OCI-LY7 (cell line): Measurements from ENCODE around the gene SLC12A8. TPM values are rescaled to one million over a fixed set of nuclear protein-coding genes. Genes with fewer than 3 reads are reported as not detected.

ENCODE experiments used
- BruUV-seq: library from RNA; stranded (reverse); fragments of 400-500 nt; replicated peaks from 2 replicates; lab custom pipeline; 2021; lab: Mats Ljungman, UMichigan
- CTCF ChIA-PET: fragments of 300-600 bp; sonication (Branson Sonifier 250); formaldehyde crosslinking; loops from one replicate; lab custom pipeline; 2022; ENCODE audit warnings: antibody characterized with exemption; ENCODE audit not compliant: unreplicated experiment; lab: Charles Lee
- POLR2A ChIA-PET: fragments of 300-600 bp; sonication (Branson Sonifier 250); formaldehyde crosslinking; loops from one replicate; lab custom pipeline; 2022; ENCODE audit warnings: antibody characterized with exemption; lab: Charles Lee
- DNase-seq: peaks from one replicate; pipeline ENCODE4 v3.0.0-alpha.2; 2015; ENCODE audit warnings: low spot score
- H2AFZ ChIP-seq: fragments of 200-600 bp; sonication (generic), shearing (Covaris generic); 2 replicates; pipeline ENCODE4 v1.6.1; 2014; ENCODE audit warnings: mild to moderate bottlenecking, antibody characterized with exemption, low read length, moderate library complexity
- H3K27ac ChIP-seq: fragments of 200-600 bp; sonication (generic); 2 replicates; pipeline ENCODE4 v1.5.1; 2014; ENCODE audit warnings: mixed run types, low read depth, mild to moderate bottlenecking, moderate library complexity, low read length, inconsistent platforms; ENCODE audit not compliant: poor library complexity, severe bottlenecking
- H3K36me3 ChIP-seq: fragments of 200-600 bp; sonication (generic); 2 replicates; pipeline ENCODE4 v1.6.1; 2014; ENCODE audit warnings: mild to moderate bottlenecking, antibody characterized with exemption, low read length, moderate library complexity, mixed read lengths; ENCODE audit not compliant: insufficient read depth
- H3K4me1 ChIP-seq: fragments of 200-600 bp; sonication (generic); 2 replicates; pipeline ENCODE4 v1.5.1; 2014; ENCODE audit warnings: mild to moderate bottlenecking, low read length; ENCODE audit not compliant: insufficient read depth, poor library complexity, severe bottlenecking
- H3K4me2 ChIP-seq: fragments of 200-600 bp; sonication (generic); 2 replicates; pipeline ENCODE4 v1.6.1; 2014; ENCODE audit warnings: mild to moderate bottlenecking, low read length
- H3K4me3 ChIP-seq: fragments of 200-600 bp; sonication (generic); 2 replicates; pipeline ENCODE4 v1.5.1; 2014; ENCODE audit warnings: mild to moderate bottlenecking, low read depth, low read length; ENCODE audit not compliant: poor library complexity, severe bottlenecking
- H3K79me2 ChIP-seq: fragments of 200-600 bp; sonication (generic); 2 replicates; pipeline ENCODE4 v1.6.1; 2016; ENCODE audit warnings: low read depth, mild to moderate bottlenecking, low read length, moderate library complexity, mixed read lengths; ENCODE audit not compliant: insufficient read depth
- H3K9me2 ChIP-seq: fragments of 200-600 bp; sonication (generic); 2 replicates; pipeline ENCODE4 v1.6.1; 2016; ENCODE audit warnings: mild to moderate bottlenecking, low read length, mixed read lengths; ENCODE audit not compliant: insufficient read depth
- H3K9me3 ChIP-seq: fragments of 200-600 bp; sonication (generic); 2 replicates; pipeline ENCODE4 v1.6.1; 2014; ENCODE audit warnings: mild to moderate bottlenecking, mixed run types, low read length, mixed read lengths
- H4K20me1 ChIP-seq: fragments of 200-600 bp; sonication (generic); 2 replicates; pipeline ENCODE4 v1.6.1; 2014; ENCODE audit warnings: mild to moderate bottlenecking, antibody characterized with exemption, low read length, moderate library complexity, mixed read lengths; ENCODE audit not compliant: insufficient read depth
- CTCF ChIP-seq: fragments of 200-600 bp; sonication (generic); conservative IDR thresholded peaks from 2 replicates; pipeline ENCODE4 v1.5.1; 2014; ENCODE audit warnings: mild to moderate bottlenecking, antibody characterized with exemption, low read length, moderate library complexity, mixed read lengths
- EZH2phosphoT487 ChIP-seq: fragments of 200-600 bp; sonication (generic); IDR thresholded peaks from 2 replicates; pipeline ENCODE4 v1.6.1; 2018; ENCODE audit warnings: low read depth, borderline replicate concordance, mild to moderate bottlenecking, mixed run types, antibody characterized with exemption, low read length, moderate library complexity, mixed read lengths
- intact Hi-C: fragments of 100-400 bp; cut with micrococcal nuclease; formaldehyde crosslinking; loops from one replicate; pipeline ENCODE4 v1.10.0; 2022; ENCODE audit not compliant: unreplicated experiment
- microRNA-seq: library from miRNA; unstranded; fragments of <30 nt; microRNA quantifications from one replicate; pipeline ENCODE4 v1.2.0, GENCODE V29; 2022; ENCODE audit warnings: borderline replicate concordance
- small RNA-seq: library from RNA; depleted of rRNA; stranded (forward); fragments of <200 nt; gene quantifications from one replicate; pipeline ENCODE3, GENCODE V24; 2014
- total RNA-seq, 2 experiments: library from RNA; depleted of rRNA in 1 of 2; stranded (reverse); fragments of >200 nt in 1 of 2; shearing (Covaris generic) in 1 of 2; gene quantifications; 2 replicates each; pipeline ENCODE4 v1.2.3, GENCODE V29; 2014 to 2022

SLC12A8 gene
- total RNA-seq, 2 experiments from 2014 or later, result 0.84 to 1.0 TPM

- no peak overlapping the region for H3K27ac ChIP-seq
- intact Hi-C loops, result no loop called here
- no peak overlapping the region for H2AFZ ChIP-seq
- H3K9me2 ChIP-seq, result no peaks in the 10 kb centered on the region
- no peak for TF ChIP-seq CTCF
- TF ChIP-seq EZH2phosphoT487, result no peak
- no peaks in the 10 kb centered on the region for H3K79me2 ChIP-seq
- CTCF ChIA-PET, result no interaction called here
- H3K9me3 ChIP-seq, result no peaks in the 10 kb centered on the region
- no peaks in the 10 kb centered on the region for H3K4me1 ChIP-seq
- no peak for DNase-seq
- POLR2A ChIA-PET, result no interaction called here
- no peak overlapping the region for H3K4me2 ChIP-seq
- no peaks in the 10 kb centered on the region for H3K36me3 ChIP-seq
- no peaks in the 10 kb centered on the region for H4K20me1 ChIP-seq
- no peak overlapping the region for H3K4me3 ChIP-seq
- no TSS peak for BruUV-seq
Observed at GRCh38 chr3:125033135-125033534, 179.4 kb downstream of the SLC12A8 start.

- no peak overlapping the region for H3K4me3 ChIP-seq
- H3K9me3 ChIP-seq, result no peaks in the 10 kb centered on the region
- no peak overlapping the region for H3K4me2 ChIP-seq
- POLR2A ChIA-PET, result no interaction called here
- BruUV-seq, result no TSS peak
- H3K27ac ChIP-seq, result no peak overlapping the region
- no peak overlapping the region for H2AFZ ChIP-seq
- no peaks in the 10 kb centered on the region for H4K20me1 ChIP-seq
- H3K9me2 ChIP-seq, result no peaks in the 10 kb centered on the region
- no peaks in the 10 kb centered on the region for H3K79me2 ChIP-seq
- H3K4me1 ChIP-seq, result no peaks in the 10 kb centered on the region
- H3K36me3 ChIP-seq, result no peaks in the 10 kb centered on the region
- intact Hi-C loops, result no loop called here
- TF ChIP-seq CTCF, result no peak
- TF ChIP-seq EZH2phosphoT487, result no peak
- no peak for DNase-seq
- CTCF ChIA-PET, result no interaction called here
Observed at GRCh38 chr3:125032683-125033082, 179.9 kb downstream of the SLC12A8 start.

Small RNA genes lying within 50 kb of the gene (microRNA-seq; reads per million reads assigned to microRNA genes)
- gene MIR5092, result not detected

Small RNA genes lying within 50 kb of the gene (small RNA-seq; reads per million reads assigned to genes)
- gene MIR5092, result not detected
- not detected for gene RNA5SP137
- gene RNU6-230P, result not detected

Other genes with a start within 250 kb of the SLC12A8 start
- gene HEG1, start 156.8 kb downstream of the SLC12A8 start, total RNA-seq (2014; rRNA removed; shearing (Covaris generic)), result 2.4 and 5.7 TPM in 2 replicates
- 4.9 and 6.0 TPM in 2 replicates for gene HEG1, start 156.8 kb downstream of the SLC12A8 start, total RNA-seq (2022)
- gene ZNF148, start 162.6 kb upstream of the SLC12A8 start, total RNA-seq (2014; rRNA removed; shearing (Covaris generic)), result 19.8 and 20.9 TPM in 2 replicates
- 35.4 and 42.1 TPM in 2 replicates for gene ZNF148, start 162.6 kb upstream of the SLC12A8 start, total RNA-seq (2022)